H1 (cell line): Measurements from ENCODE around the gene CELF2. TPM values are rescaled to one million over a fixed set of nuclear protein-coding genes. Genes with fewer than 3 reads are reported as not detected.
A peak's percentile ranks its signal among the peaks of the same experiment; 100 is the strongest.

Source experiments
- CTCF ChIA-PET: fragments of 300-600 bp; sonication (Branson Sonifier 250); formaldehyde crosslinking; loops from one replicate; lab custom pipeline; 2021; ENCODE audit not compliant: partially characterized antibody; lab: Charles Lee
- POLR2A ChIA-PET: fragments of 300-600 bp; sonication (Branson Sonifier 250); formaldehyde crosslinking; loops from one replicate; lab custom pipeline; 2021; ENCODE audit warnings: inconsistent platforms; ENCODE audit not compliant: partially characterized antibody; lab: Charles Lee
- DNase-seq, 2 experiments: peaks; one replicate each; pipeline versions ENCODE4 v3.0.0 to v3.0.0-alpha.2; 2010 to 2022; ENCODE audit warnings: low spot score in 2 of 2, low read depth in 1 of 2, mixed read lengths in 1 of 2
- FAIRE-seq: peaks from 2 replicates; lab custom pipeline; 2011; peaks lifted over from hg19 to GRCh38; lab: Jason Lieb, UNC
- H2AFZ ChIP-seq: 2 replicates; pipeline ENCODE4 v1.8.1; 2012; ENCODE audit warnings: low read length, inconsistent platforms
- H2AK5ac ChIP-seq: 2 replicates; pipeline ENCODE4 v1.6.1; 2013; ENCODE audit warnings: low read depth, low read length
- H2BK120ac ChIP-seq: replicated peaks from 2 replicates; pipeline ENCODE3; 2013; ENCODE audit warnings: low read depth, low read length, inconsistent platforms
- H2BK12ac ChIP-seq: 2 replicates; pipeline ENCODE4 v1.6.1; 2013; ENCODE audit warnings: low read depth, low read length
- H2BK15ac ChIP-seq: 2 replicates; pipeline ENCODE4 v1.6.1; 2013; ENCODE audit warnings: low read length
- H2BK20ac ChIP-seq: 2 replicates; pipeline ENCODE4 v1.6.1; 2013; ENCODE audit warnings: low read length
- H2BK5ac ChIP-seq: 2 replicates; pipeline ENCODE4 v1.6.1; 2013; ENCODE audit warnings: low read depth, low read length
- H3K14ac ChIP-seq: 2 replicates; pipeline ENCODE4 v1.6.1; 2013; ENCODE audit warnings: inconsistent platforms; ENCODE audit not compliant: insufficient read length
- H3K18ac ChIP-seq: 2 replicates; pipeline ENCODE4 v1.6.1; 2013; ENCODE audit warnings: low read length; ENCODE audit errors: extremely low read depth
- H3K23ac ChIP-seq: 2 replicates; pipeline ENCODE4 v1.6.1; 2013; ENCODE audit warnings: inconsistent platforms; ENCODE audit not compliant: insufficient read length
- H3K23me2 ChIP-seq: 2 replicates; pipeline ENCODE4 v1.6.1; 2013; ENCODE audit warnings: low read depth, low read length
- H3K27ac ChIP-seq: 2 replicates; pipeline ENCODE4 v1.6.1; 2011; ENCODE audit warnings: low read depth, low read length, inconsistent platforms
- H3K27me3 ChIP-seq, 4 experiments: replicated peaks in 1 of 4; 1 replicate in 1 of 4; 2 replicates in 3 of 4; pipeline versions ENCODE4 v1.6.1 to v1.8.1; 2011 to 2013; ENCODE audit warnings: low read length in 3 of 4, mild to moderate bottlenecking in 3 of 4, inconsistent platforms in 2 of 4, mixed read lengths in 2 of 4, moderate library complexity in 1 of 4; ENCODE audit not compliant: control insufficient read depth in 3 of 4, insufficient read depth in 3 of 4; ENCODE audit errors: extremely low read depth in 1 of 4
- H3K36me3 ChIP-seq, 4 experiments: 2 replicates each; pipeline versions ENCODE4 v1.6.1 to v1.8.1; 2011 to 2013; ENCODE audit warnings: mild to moderate bottlenecking in 4 of 4, low read length in 3 of 4, moderate library complexity in 2 of 4, control low read depth in 1 of 4, inconsistent platforms in 1 of 4; ENCODE audit not compliant: insufficient read depth in 4 of 4, control insufficient read depth in 2 of 4
- H3K4ac ChIP-seq: replicated peaks from 2 replicates; pipeline ENCODE3; 2013; ENCODE audit warnings: low read length, low read depth, mixed read lengths, inconsistent platforms; ENCODE audit not compliant: insufficient read length
- H3K4me1 ChIP-seq, 4 experiments: replicated peaks in 1 of 4; 1 replicate in 1 of 4; 2 replicates in 3 of 4; pipeline versions ENCODE4 v1.6.1 to v1.8.1; 2011 to 2013; ENCODE audit warnings: low read length in 3 of 4, inconsistent platforms in 2 of 4, mixed read lengths in 1 of 4; ENCODE audit not compliant: insufficient read depth in 4 of 4, control insufficient read depth in 3 of 4
- H3K4me2 ChIP-seq, 2 experiments: 2 replicates each; pipeline versions ENCODE4 v1.6.1 to v1.8.1; 2011 to 2013; ENCODE audit warnings: low read depth in 2 of 2, low read length in 2 of 2, control low read depth in 1 of 2, inconsistent platforms in 1 of 2, mild to moderate bottlenecking in 1 of 2; ENCODE audit not compliant: insufficient read depth in 1 of 2
- H3K4me3 ChIP-seq, 4 experiments: fragments of 200-600, 300-600 bp in 1 of 4; sonication (generic), shearing (Covaris generic), sonication (Bioruptor Twin) in 1 of 4; 2 replicates each; pipeline versions ENCODE4 v1.5.1 to v1.8.1; 2011 to 2016; ENCODE audit warnings: low read length in 4 of 4, low read depth in 3 of 4, control low read depth in 2 of 4, inconsistent platforms in 2 of 4, mild to moderate bottlenecking in 2 of 4, mixed read lengths in 1 of 4, moderate library complexity in 1 of 4; ENCODE audit not compliant: insufficient read depth in 2 of 4; ENCODE audit errors: extremely low read depth in 1 of 4
- H3K56ac ChIP-seq: replicated peaks from 2 replicates; pipeline ENCODE3; 2013; ENCODE audit warnings: low read depth, mild to moderate bottlenecking, mixed read lengths, low read length, inconsistent platforms; ENCODE audit not compliant: insufficient read length
- H3K79me1 ChIP-seq: 2 replicates; pipeline ENCODE4 v1.6.1; 2013; ENCODE audit warnings: low read depth, low read length, control low read depth
- H3K79me2 ChIP-seq, 2 experiments: 2 replicates each; pipeline versions ENCODE4 v1.6.1 to v1.8.1; 2012 to 2013; ENCODE audit warnings: low read length in 2 of 2, mild to moderate bottlenecking in 2 of 2, inconsistent platforms in 1 of 2; ENCODE audit not compliant: insufficient read depth in 2 of 2, control insufficient read depth in 1 of 2
- H3K9ac ChIP-seq, 4 experiments: replicated peaks in 1 of 4; 1 replicate in 1 of 4; 2 replicates in 3 of 4; pipeline versions ENCODE4 v1.6.1 to v1.8.1; 2011 to 2013; ENCODE audit warnings: low read depth in 3 of 4, low read length in 3 of 4, control low read depth in 2 of 4, mild to moderate bottlenecking in 2 of 4, moderate library complexity in 2 of 4, inconsistent platforms in 1 of 4; ENCODE audit errors: extremely low read depth in 1 of 4
- H3K9me3 ChIP-seq, 2 experiments: 2 replicates each; pipeline versions ENCODE4 v1.6.1 to v1.8.1; 2012 to 2013; ENCODE audit warnings: mild to moderate bottlenecking in 2 of 2, moderate library complexity in 2 of 2, control low read depth in 1 of 2, inconsistent platforms in 1 of 2, low read depth in 1 of 2, low read length in 1 of 2, mixed read lengths in 1 of 2; ENCODE audit not compliant: insufficient read depth in 2 of 2
- H4K20me1 ChIP-seq, 2 experiments: replicated peaks in 1 of 2; 2 replicates each; pipeline versions ENCODE3 to v1.8.1; 2011 to 2013; ENCODE audit warnings: inconsistent platforms in 2 of 2, low read length in 2 of 2, mild to moderate bottlenecking in 1 of 2; ENCODE audit not compliant: insufficient read depth in 2 of 2, control insufficient read depth in 1 of 2
- H4K5ac ChIP-seq: 2 replicates; pipeline ENCODE4 v1.6.1; 2013; ENCODE audit warnings: low read length, low read depth, mixed read lengths, inconsistent platforms; ENCODE audit not compliant: insufficient read length
- H4K8ac ChIP-seq: 2 replicates; pipeline ENCODE4 v1.8.0; 2013; ENCODE audit warnings: mild to moderate bottlenecking, moderate library complexity, low read length, inconsistent platforms; ENCODE audit not compliant: insufficient read depth; ENCODE audit errors: extremely low read depth
- H4K91ac ChIP-seq: replicated peaks from 2 replicates; pipeline ENCODE3; 2013; ENCODE audit warnings: low read length, mixed read lengths, inconsistent platforms; ENCODE audit not compliant: insufficient read length
- BACH1 ChIP-seq: IDR thresholded peaks from 2 replicates; pipeline ENCODE4 v1.6.1; 2012; ENCODE audit warnings: low read length, improper control_type of control experiment
- CBX8 ChIP-seq: fragments of 300-800, 300-1000 bp; sonication (generic); IDR thresholded peaks from 2 replicates; pipeline ENCODE4 v1.7.1; 2016; ENCODE audit warnings: low read depth, low read length, borderline replicate concordance
- EP300 ChIP-seq, 2 experiments: IDR thresholded peaks; 1 replicate in 1 of 2; 2 replicates in 1 of 2; pipeline ENCODE4 v1.6.1; 2011 to 2012; ENCODE audit warnings: low read depth in 2 of 2, low read length in 2 of 2, mild to moderate bottlenecking in 2 of 2, borderline replicate concordance in 1 of 2, inconsistent platforms in 1 of 2, moderate library complexity in 1 of 2
- GABPA ChIP-seq: IDR thresholded peaks from 2 replicates; pipeline ENCODE4 v1.6.1; 2011; ENCODE audit warnings: mild to moderate bottlenecking, low read length, moderate library complexity, borderline replicate concordance; ENCODE audit not compliant: insufficient read depth
- HDAC2 ChIP-seq, 2 experiments: fragments of 300-600 bp in 1 of 2; sonication (generic) in 1 of 2; IDR thresholded peaks; 2 replicates each; pipeline ENCODE4 v1.6.1; 2011 to 2012; ENCODE audit warnings: low read depth in 2 of 2, low read length in 2 of 2, mild to moderate bottlenecking in 2 of 2, moderate library complexity in 2 of 2, borderline replicate concordance in 1 of 2, inconsistent platforms in 1 of 2
- JUND ChIP-seq: IDR thresholded peaks from 2 replicates; pipeline ENCODE4 v1.6.1; 2011; ENCODE audit warnings: mild to moderate bottlenecking, improper control_type of control experiment, low read length
- PHF8 ChIP-seq: fragments of 200-600 bp; sonication (generic); conservative IDR thresholded peaks from 2 replicates; pipeline ENCODE4 v1.7.1; 2012; ENCODE audit warnings: low read depth, mild to moderate bottlenecking, inconsistent platforms, low read length, moderate library complexity
- SIN3A ChIP-seq, 2 experiments: IDR thresholded peaks in 1 of 2; conservative IDR thresholded peaks in 1 of 2; 2 replicates each; pipeline ENCODE4 v1.6.1; 2011 to 2012; ENCODE audit warnings: low read length in 2 of 2, improper control_type of control experiment in 1 of 2, low read depth in 1 of 2, mild to moderate bottlenecking in 1 of 2
- SP1 ChIP-seq: IDR thresholded peaks from 2 replicates; pipeline ENCODE4 v1.6.1; 2011; ENCODE audit warnings: low read depth, low read length
- SP4 ChIP-seq: IDR thresholded peaks from 2 replicates; pipeline ENCODE4 v1.6.1; 2012; ENCODE audit warnings: low read length, inconsistent platforms
- ZNF274 ChIP-seq: IDR thresholded peaks from 2 replicates; pipeline ENCODE4 v1.7.0; 2012; ENCODE audit warnings: low read length, borderline replicate concordance; ENCODE audit errors: extremely low read depth
- WGBS, 2 experiments: shearing (Covaris generic) in 1 of 2; methylation state at CpG; one replicate each; pipeline versions ENCODE4 v1.1.6 to v1.1.7; 2013 to 2015; ENCODE audit warnings: low lambda C conversion rate in 2 of 2, mixed read lengths in 2 of 2, inconsistent platforms in 1 of 2, low coverage in 1 of 2, missing lambda C conversion rate in 1 of 2; ENCODE audit not compliant: insufficient replicate concordance in 2 of 2, insufficient coverage in 1 of 2, insufficient read length in 1 of 2; ENCODE audit errors: extremely low coverage in 1 of 2, missing lambda C conversion rate in 1 of 2; 5-methylcytosine and 5-hydroxymethylcytosine counted together
- polyA plus RNA-seq, 7 experiments: library from polyadenylated mRNA; depleted of rRNA in 3 of 7; stranded (reverse) in 5 of 7; unstranded in 2 of 7; fragments of >200 nt in 5 of 7; fragments of 200-250 nt in 2 of 7; gene quantifications; 1 replicate in 5 of 7; 2 replicates in 1 of 7; 4 replicates in 1 of 7; pipeline versions ENCODE4 v1.2.1 to v1.2.3, GENCODE V29; 2011 to 2013; ENCODE audit warnings: missing spikeins in 2 of 7, mixed read lengths in 2 of 7
- total RNA-seq: library from RNA; stranded (reverse); fragmentation: NEBNext Ultra II Directional; extraction: Animal tissue kit (Norgen Biotek cat#: 25700); gene quantifications from 2 replicates; pipeline ENCODE4 v1.2.1, GENCODE V29; 2021

The CELF2 gene
- total and polyA plus RNA-seq, 2 of the 8 experiments (the other 6 are each of a cell fraction or from before 2014, with no cell fraction given), result 18.3 to 22.7 TPM

DNA sequence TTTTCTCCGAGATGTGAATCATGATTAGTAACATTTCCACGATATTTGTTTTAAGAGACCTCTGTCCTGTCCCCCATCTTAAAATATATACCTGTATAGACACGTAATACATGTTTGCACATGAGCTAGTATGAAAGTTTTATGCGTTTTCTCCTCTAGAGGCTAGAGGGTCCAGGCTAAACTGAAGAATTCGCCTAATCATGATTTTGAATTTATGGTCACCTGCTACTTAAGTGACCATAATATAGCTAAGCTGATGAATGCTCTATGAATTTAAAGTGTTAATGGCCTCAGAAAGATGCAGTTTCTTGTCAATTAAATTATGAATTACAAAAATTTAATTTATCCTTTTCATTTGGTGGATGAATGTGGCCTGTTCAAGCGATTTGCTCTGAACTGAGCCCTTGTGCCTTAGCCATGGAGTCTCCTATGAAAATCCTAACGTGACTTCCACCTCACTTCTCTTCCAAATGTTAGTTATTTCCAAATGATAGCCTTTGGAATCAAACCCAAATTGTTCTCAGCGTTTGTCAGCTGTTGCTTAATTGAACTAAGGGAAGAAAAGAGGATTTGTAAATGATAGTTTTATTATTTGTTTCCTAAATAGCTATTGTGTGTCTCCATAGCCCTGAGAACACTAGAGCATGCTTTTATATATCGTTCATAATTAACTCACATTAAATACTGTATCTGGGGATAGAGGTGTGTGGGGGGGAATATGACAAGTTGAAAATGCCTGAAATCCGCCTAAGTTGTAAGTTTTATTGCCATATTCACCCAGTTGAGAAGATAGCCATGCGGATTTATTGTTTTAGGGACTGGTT is 2.3 kb downstream of the CELF2 start:
- no peak overlapping the region for H3K4ac ChIP-seq
- DNase-seq, result no peak
- no peak for FAIRE-seq
- no peak overlapping the region for H3K14ac ChIP-seq
- H4K91ac ChIP-seq, result no peak overlapping the region
- POLR2A ChIA-PET, result interaction anchor here (1.5 kb wide), 1 partner anchor 15 kb away, joined by 3 read pairs; no protein-coding TSS in a partner anchor
- H2BK12ac ChIP-seq, result no peak overlapping the region
- H3K4me2 ChIP-seq, result peak overlapping the region in 1 of 2 experiments; percentile 93; a peak in 1 of 4 replicates
- H2BK15ac ChIP-seq, result no peak overlapping the region
- no peak overlapping the region for H3K27ac ChIP-seq
- no peak overlapping the region for H2BK5ac ChIP-seq
- H4K8ac ChIP-seq, result no peak overlapping the region
- H3K79me1 ChIP-seq, result no peaks in the 10 kb centered on the region
- peaks cover 7% of the 10 kb centered on the region for H3K23me2 ChIP-seq
- H3K4me3 ChIP-seq, result 0 out of 8 replicates have a peak overlapping the region, but pooled peaks of 1 of the 4 experiments have one; percentile 83
- H3K27me3 ChIP-seq, result peaks cover 0 to 3% (median under 1%) of the 10 kb centered on the region in 4 experiments; a peak in 3 of 7 replicates
- H2BK20ac ChIP-seq, result no peak overlapping the region
- H3K36me3 ChIP-seq, result no peaks in the 10 kb centered on the region
- H3K79me2 ChIP-seq, result peaks cover 0 to 18% of the 10 kb centered on the region in 2 experiments; a peak in 2 of 4 replicates
- H2AK5ac ChIP-seq, result no peak overlapping the region
- no peak overlapping the region for H3K9ac ChIP-seq
- H2BK120ac ChIP-seq, result no peak overlapping the region
- no peaks in the 10 kb centered on the region for H4K20me1 ChIP-seq
- CTCF ChIA-PET, result interaction anchor here (1.5 to 2.8 kb wide), 3 partner anchors 11 to 76 kb away, joined by 3 to 12 read pairs (median 4); no protein-coding TSS in a partner anchor
- H4K5ac ChIP-seq, result no peak overlapping the region
- H3K23ac ChIP-seq, result no peak overlapping the region
- H3K56ac ChIP-seq, result no peak overlapping the region
- H3K4me1 ChIP-seq, result peaks cover 0 to 8% (median 1%) of the 10 kb centered on the region in 4 experiments; a peak in 3 of 7 replicates
- no peak overlapping the region for H2AFZ ChIP-seq
- H3K18ac ChIP-seq, result no peak overlapping the region
- no peaks in the 10 kb centered on the region for H3K9me3 ChIP-seq
- 83% methylated on average over 11 of the region's 11 CpGs; no CpG with 5 or more reads in 1 of the 2 experiments for WGBS, 2 experiments
- TF ChIP-seq JUND, result no peak
- no peak for TF ChIP-seq PHF8
- TF ChIP-seq EP300 (IDR thresholded peaks at IDR 0.05; ENCODE audit: borderline replicate concordance in 1 of 2, low read depth in 2 of 2, low read length in 2 of 2), result no peak
- TF ChIP-seq CBX8, result no peak
- no peak for TF ChIP-seq SP4
- TF ChIP-seq SIN3A (conservative IDR thresholded peaks at IDR 0.05 in 1 of 2, IDR thresholded peaks at IDR 0.05 in 1 of 2; ENCODE audit: low read depth in 1 of 2, low read length in 2 of 2), result no peak
- no peak for TF ChIP-seq BACH1
- no peak for TF ChIP-seq HDAC2 (IDR thresholded peaks at IDR 0.05; ENCODE audit: borderline replicate concordance in 1 of 2, low read depth in 2 of 2, low read length in 2 of 2)
- TF ChIP-seq SP1, result no peak
- no peak for TF ChIP-seq GABPA
- TF ChIP-seq ZNF274, result no peak
